GM18511 (cell line): ENCODE data around the gene TRIM27.
"Not testable (repeated sequence)": the region's sequence is repeated elsewhere in the genome, so short reads cannot be mapped to it uniquely, and the experiment has no call there.

Experiments used
- ATAC-seq: cut with Tn5 transposase; IDR thresholded peaks from one replicate; pipeline ENCODE4 v1.9.1; 2021; ENCODE audit warnings: mild to moderate bottlenecking, moderate library complexity; ENCODE audit not compliant: unreplicated experiment

The TRIM27 gene

GRCh38 chr6:28900577-28901256 is 23.1 kb downstream of the TRIM27 start:
- ATAC-seq = no peak

- no peak for ATAC-seq
These were observed 25.1 kb downstream of the TRIM27 start for GRCh38 chr6:28898710-28898965.

DNA sequence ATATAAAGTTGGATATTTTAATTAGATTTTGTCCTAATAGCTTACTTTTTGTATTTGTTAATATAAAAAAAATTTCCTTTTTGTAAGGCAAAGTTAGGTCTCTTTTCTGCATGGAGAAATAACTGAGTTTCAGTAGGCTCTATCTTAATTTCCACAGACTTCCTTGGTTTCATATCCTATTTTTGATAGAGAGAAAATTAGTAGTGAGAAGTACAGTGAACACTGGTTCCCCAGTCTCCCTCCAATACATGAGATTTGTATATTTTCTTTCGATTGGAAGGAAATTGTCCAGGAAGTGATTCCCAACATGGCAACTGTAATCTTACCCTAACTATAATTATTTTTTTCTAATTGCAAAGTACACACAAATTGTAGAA is 26.4 kb downstream of the TRIM27 start:
- ATAC-seq = no peak

DNA sequence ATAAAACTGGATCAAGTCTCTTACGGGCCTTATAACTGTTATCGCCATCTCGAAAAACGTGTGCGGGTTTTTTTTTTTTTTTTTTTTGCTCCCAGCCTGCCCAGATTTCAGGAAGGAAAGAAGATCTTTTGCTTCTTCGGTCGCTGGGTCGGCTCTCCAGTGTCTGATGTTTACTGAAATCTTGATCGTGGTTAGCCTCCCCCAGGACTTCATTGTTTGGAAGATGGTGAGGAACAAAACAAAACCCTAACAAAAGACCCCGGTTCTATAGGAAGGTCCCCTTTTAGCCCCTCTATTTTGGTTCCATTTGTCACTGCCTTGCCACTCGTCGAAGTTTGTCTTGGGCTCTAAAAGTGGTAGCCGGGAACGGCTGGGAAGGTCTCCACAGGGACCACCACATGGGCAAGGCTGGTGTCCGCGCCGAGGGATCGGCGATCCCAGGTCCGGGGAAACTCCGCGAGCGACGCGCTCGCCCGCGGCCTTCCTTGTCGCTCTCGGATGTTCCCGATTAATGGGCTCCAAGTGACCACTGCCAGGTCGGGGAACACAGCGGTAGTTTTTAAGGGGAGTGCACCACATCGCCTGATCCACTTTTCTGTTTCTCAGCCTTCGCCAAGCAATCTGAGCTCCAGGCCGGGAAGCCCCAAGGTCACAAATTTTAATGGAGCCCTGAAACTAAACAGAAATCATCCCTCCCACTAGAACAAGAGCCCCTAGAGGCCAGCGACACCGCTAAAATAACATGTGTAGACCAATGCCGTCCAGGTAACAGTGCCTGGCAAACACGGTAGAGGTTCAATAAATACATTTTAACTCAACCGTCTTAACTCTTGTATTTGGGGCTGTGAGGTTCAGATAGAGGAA is 27.0 kb downstream of the TRIM27 start:
- peak; percentile 5 for ATAC-seq

DNA sequence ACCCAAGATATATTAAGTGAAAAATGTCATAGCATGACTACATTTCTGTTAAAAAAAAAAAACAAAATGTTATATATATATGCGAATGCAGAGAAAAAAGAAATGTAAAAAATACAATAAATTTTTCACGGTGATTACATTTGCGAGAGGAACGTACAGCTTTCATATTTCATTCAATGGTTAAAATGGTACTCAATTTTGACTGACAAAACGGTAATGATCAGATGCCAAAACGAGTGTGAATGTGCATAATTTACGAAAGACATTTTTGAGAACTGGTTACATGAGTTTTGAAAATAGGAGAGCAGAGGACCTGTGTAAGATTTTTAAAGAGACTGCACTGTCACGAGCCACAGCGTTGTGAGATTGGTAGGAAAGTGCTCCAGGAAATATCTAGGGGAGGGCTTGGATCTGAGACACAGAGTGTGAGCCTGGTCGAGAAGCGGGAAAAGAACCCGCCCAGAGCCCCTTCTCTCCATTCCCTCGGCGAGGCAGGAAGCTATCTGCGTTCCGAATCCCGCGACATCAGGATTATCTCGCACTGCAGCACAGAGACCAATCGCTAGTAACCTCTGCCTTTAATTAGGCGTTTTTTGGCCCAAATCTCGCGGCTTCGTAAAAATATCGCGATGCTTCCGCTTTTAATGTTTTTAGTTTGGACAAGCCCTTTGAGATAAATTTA is 28.5 kb downstream of the TRIM27 start:
- ATAC-seq = peak; percentile 72

GRCh38 chr6:28893172-28893799 is 30.5 kb downstream of the TRIM27 start:
- no peak for ATAC-seq

DNA sequence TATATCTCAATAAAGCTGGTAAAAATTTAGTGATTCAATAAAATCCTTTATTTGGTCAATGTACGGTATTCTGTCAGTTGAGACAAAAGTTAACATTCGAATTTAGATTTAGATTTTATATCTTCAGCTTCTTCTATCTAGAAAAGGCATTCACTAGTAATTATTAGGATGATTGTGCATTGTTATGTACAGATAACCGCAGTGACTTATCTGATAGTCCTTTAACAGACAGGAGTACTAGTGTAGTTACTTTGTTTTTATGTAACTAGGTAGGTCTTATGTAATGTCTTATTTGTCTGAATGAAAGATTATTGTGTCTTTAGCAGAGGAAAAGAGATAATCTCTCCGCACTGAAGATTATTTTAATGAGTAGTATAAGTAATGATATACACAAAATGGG is 31.3 kb downstream of the TRIM27 start:
- no peak for ATAC-seq

DNA sequence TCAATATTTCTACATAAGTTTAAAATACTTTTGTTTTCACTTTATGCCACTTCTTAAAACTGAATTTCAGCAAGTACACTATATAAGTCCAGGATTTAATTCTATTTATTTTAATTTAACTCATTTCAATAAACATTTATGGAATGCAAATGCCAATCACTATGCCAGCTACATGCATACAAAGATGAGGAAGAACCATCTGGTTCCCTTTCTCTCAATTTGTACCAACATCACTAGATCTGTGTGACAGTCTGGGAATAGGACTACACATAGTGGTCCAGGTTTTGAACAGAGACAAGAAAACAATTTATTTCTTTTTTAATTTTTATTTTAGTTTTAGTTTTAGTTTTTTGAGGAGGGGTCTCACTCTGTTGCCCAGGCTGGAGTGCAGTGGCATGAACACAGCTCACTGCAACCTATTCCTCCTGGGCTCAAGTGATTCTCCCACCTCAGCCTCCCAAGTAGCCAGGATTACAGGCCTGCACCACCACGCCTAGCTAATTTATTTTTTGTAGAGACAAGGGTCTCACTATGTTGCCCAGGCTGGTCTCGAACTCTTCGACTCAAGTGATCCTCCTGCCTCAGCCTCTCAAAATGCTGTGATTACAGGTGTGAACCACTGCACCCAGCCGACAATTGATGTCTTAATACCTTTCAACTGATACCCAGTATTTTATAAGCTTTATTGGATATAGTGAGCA is 35.8 kb downstream of the TRIM27 start:
- ATAC-seq = no peak

DNA sequence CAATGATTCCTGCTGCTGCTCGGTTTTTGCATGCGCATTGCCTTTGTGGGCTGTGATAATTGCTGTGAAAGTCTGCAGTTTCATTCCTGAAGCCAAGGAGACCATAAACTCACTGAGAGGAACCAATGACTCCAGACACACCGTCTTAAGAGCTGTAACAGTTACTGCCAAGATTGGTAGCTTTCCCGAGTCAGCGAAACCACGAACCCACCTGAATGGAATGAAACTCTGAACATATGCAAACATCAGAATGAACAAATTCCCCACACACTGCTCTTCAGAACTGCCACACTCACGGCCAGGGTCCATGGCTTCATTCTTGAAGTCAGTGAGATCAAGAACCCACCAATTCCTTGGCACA is 37.7 kb downstream of the TRIM27 start:
- no peak for ATAC-seq

DNA sequence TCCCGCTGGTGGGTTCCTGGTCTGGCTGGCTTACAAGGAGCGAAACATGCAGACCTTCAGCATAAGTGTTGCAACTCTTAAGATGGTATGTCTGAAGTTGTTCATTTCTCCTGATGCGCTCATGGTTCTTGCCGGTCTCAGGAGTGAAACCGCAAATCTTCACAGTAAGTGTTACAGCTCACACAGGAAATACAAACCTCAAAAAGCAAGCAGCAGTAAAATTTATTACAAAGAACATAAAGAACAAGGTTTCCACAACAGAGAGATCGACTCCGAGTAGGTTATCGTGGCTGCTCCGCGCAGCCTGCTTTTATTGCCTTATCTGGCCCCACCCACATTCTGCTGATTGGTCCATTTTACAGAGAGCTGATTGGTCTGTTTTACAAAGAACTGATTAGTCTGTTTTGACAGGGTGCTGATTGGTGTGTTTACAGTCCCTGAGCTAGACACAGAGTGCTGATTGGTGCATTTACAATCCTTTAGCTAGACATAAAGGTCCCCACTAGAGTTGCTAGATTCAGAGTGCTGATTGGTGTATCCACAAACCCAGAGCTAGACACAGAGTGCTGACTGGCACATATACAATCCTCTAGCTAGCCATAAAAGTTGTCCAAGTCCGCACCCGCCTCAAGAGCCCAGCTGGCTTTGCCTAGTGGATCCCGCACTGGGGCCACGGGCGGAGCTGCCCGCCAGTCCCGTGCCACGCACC is 39.2 kb downstream of the TRIM27 start:
- no peak for ATAC-seq

DNA sequence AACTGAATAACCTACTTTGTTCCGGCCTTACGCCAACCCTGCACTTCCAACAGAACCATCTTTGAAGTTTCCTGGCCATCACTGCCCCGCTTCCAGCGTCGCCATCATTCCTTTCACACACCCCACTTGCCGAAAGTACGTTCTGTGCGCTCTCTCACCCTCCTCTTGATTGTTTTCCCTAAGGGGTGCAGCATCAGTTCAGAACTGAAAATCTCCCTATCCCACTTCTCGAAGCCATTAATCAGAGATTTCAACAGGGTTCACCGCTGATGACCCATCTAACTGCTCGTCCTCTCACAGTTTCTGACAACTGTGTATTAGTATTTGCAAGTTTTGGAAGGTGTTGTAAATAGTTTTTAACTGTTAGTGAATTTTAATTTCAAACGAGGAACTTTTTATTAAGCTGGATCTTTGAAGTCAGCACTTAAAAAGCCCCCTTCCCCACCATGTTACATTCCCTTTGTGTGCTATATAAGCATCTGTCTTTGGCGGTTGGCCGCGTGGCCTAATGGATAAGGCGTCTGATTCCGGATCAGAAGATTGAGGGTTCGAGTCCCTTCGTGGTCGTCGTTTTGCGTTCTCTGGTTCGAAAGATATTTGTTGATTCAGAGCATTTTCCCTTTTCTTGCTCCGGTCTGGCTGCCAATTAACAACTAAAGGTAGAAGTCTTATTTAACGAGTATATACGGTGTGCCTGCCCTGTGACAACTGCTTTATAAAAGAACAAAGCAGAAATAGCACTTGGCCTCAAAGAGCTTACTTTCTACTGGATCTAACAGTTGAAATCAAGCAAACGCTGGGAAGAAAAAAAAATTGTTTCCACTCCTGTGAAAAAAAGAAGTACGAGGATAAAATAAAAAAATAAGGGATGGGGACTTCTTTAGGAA is 42.6 kb downstream of the TRIM27 start:
- no peak for ATAC-seq

DNA sequence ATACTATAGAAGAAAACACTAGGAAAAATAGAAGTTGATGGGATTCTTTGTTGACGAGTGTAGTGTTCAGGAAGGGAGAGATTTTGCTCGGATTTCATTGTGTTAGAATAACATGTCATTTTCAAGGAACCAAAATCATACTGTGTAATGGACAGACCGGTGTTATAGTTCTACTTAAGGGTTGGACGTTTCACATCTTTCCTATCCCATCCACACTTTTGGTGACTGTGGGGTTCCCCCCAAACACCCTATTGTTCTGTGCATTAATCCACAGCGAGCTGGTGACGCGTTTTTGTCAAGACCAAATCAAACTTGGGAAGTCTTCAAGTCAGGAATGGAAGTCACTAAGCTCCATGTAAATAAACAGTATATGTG is 43.3 kb downstream of the TRIM27 start:
- no peak for ATAC-seq

- no peak for ATAC-seq
These were observed 47.1 kb downstream of the TRIM27 start for GRCh38 chr6:28876710-28877109.

- no peak for ATAC-seq
These were observed 48.5 kb downstream of the TRIM27 start for GRCh38 chr6:28875191-28875747.

GRCh38 chr6:28872157-28872817 is 51.5 kb downstream of the TRIM27 start:
- not testable (repeated sequence) for ATAC-seq

GRCh38 chr6:28871335-28872156 is 52.2 kb downstream of the TRIM27 start:
- ATAC-seq = no peak

DNA sequence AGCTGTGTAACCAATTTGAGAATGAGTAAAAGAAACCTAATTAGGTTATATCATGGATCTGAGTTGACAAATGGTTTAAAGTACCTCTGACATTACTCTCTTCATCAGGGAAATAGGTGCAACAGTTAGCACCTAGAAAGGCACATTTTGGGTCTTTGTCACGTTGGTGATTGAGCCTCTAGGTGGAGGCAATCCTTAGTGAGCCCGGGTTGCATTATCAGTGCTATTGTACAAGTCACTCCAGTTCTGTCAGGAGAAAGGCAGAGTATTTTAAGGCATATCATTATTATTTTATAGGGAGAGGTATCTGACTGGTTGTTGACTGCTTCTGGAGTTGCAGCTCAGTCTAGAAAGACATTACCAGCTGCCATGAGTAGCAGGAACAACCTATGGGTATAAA is 54.9 kb downstream of the TRIM27 start:
- no peak for ATAC-seq

- peak; percentile 38 for ATAC-seq
These were observed 56.7 kb downstream of the TRIM27 start for GRCh38 chr6:28867086-28867409.
